Retinal pigment epithelial cell (primary cell): ENCODE measurements around the gene DYDC1.
"Not testable (repeated sequence)": the region's sequence is repeated elsewhere in the genome, so short reads cannot be mapped to it uniquely, and the experiment has no call there.

ENCODE experiments used
- DNase-seq: peaks from one replicate; pipeline ENCODE4 v3.0.0-alpha.2; 2010; ENCODE audit warnings: low read depth
- H3K4me3 ChIP-seq: 2 replicates; pipeline ENCODE4 v1.5.1; 2011; ENCODE audit warnings: mild to moderate bottlenecking, low read length, control low read depth, moderate library complexity
- CTCF ChIP-seq: conservative IDR thresholded peaks from 2 replicates; pipeline ENCODE4 v1.5.1; 2011; ENCODE audit warnings: low read depth, low read length, control low read depth, inconsistent platforms

Gene DYDC1

GRCh38 chr10:80371467-80371866 is 14.9 kb upstream of the DYDC1 start:
- no peak for DNase-seq
- no peak for TF ChIP-seq CTCF
- H3K4me3 ChIP-seq: no peak overlapping the region

- DNase-seq: no peak
- no peak for TF ChIP-seq CTCF
- H3K4me3 ChIP-seq: no peak overlapping the region
Measured at GRCh38 chr10:80365510-80365909, 9.0 kb upstream of the DYDC1 start.

- H3K4me3 ChIP-seq: no peak overlapping the region
- no peak for DNase-seq
- no peak for TF ChIP-seq CTCF
Measured at GRCh38 chr10:80359644-80360043, 3.1 kb upstream of the DYDC1 start.

- DNase-seq, H3K4me3 ChIP-seq: not testable (repeated sequence)
Measured at GRCh38 chr10:80358925-80359324, 2.4 kb upstream of the DYDC1 start.

GRCh38 chr10:80357851-80358125 is 1.2 kb upstream of the DYDC1 start:
- H3K4me3 ChIP-seq: no peak overlapping the region
- TF ChIP-seq CTCF: no peak
- no peak for DNase-seq

- no peak for DNase-seq
- peak overlapping the region; percentile 38 for H3K4me3 ChIP-seq
- no peak for TF ChIP-seq CTCF
Measured at GRCh38 chr10:80356989-80357850, 665 bp upstream of the DYDC1 start.

- no peak overlapping the region for H3K4me3 ChIP-seq
- no peak for TF ChIP-seq CTCF
- no peak for DNase-seq
Measured at GRCh38 chr10:80351220-80351619, 5.3 kb downstream of the DYDC1 start.
